Measurements from ENCODE around the gene UBR4.

The UBR4 gene

GRCh38 chr1:19254416-19254815 is 44.4 kb upstream of the UBR4 start:
- H2BK15ac ChIP-seq (replicated peaks; ENCODE audit: low read depth), result no peak overlapping the region
- no peak overlapping the region for H3K23ac ChIP-seq (ENCODE audit: low read length)
- H3K18ac ChIP-seq (ENCODE audit: low read length), result no peak overlapping the region
- no peak overlapping the region for H4K8ac ChIP-seq (ENCODE audit: low read depth, low read length)
- no peak overlapping the region for H2BK120ac ChIP-seq (ENCODE audit: low read depth, low read length)
- no peak overlapping the region for H3K9ac ChIP-seq (ENCODE audit: low read length)
- no peak overlapping the region for H3K56ac ChIP-seq (ENCODE audit: low read length)
- H3K4ac ChIP-seq (ENCODE audit: low read depth, low read length), result no peak overlapping the region
- no peaks in the 10 kb centered on the region for H3K27me3 ChIP-seq (ENCODE audit: insufficient read depth, low read length, poor library complexity)
- H3K79me2 ChIP-seq (ENCODE audit: control insufficient read depth, insufficient read depth, low read length), result peaks cover 59% of the 10 kb centered on the region
- peaks cover 6% of the 10 kb centered on the region for H3K4me1 ChIP-seq (ENCODE audit: control insufficient read depth, low read depth, low read length)
- H4K5ac ChIP-seq (ENCODE audit: low read length), result no peak overlapping the region
- peak; percentile 33 for DNase-seq
- H3K4me3 ChIP-seq (ENCODE audit: low read length), result no peak overlapping the region
- H3K36me3 ChIP-seq (ENCODE audit: control insufficient read depth, insufficient read depth, low read length), result peaks cover 10% of the 10 kb centered on the region
- H3K4me2 ChIP-seq (ENCODE audit: low read length), result no peak overlapping the region
- H2BK5ac ChIP-seq (ENCODE audit: low read length), result no peak overlapping the region
- no peak overlapping the region for H3K27ac ChIP-seq (ENCODE audit: low read depth, low read length)
- H3K79me1 ChIP-seq (ENCODE audit: low read length), result peaks cover 22% of the 10 kb centered on the region
- H2AK5ac ChIP-seq (ENCODE audit: low read length), result no peak overlapping the region

- no CpG with 5 or more reads among the region's 81 CpGs for WGBS (ENCODE audit: extremely low coverage, insufficient coverage, low lambda C conversion rate)
- Histone ChIP-seq H3K56ac (ENCODE audit: low read length) (peak within 1 kb of the TSS; percentile 100), H2BK120ac (ENCODE audit: low read depth, low read length) (peak within 1 kb of the TSS; percentile 85), H2BK15ac (replicated peaks; ENCODE audit: low read depth) (no peak within 1 kb of the TSS), H2BK5ac (ENCODE audit: low read length) (peak within 1 kb of the TSS; percentile 93), H3K79me2 (ENCODE audit: control insufficient read depth, insufficient read depth, low read length) (peaks cover 70% of the 10 kb centered on the region), H3K27me3 (ENCODE audit: insufficient read depth, low read length, poor library complexity) (no peaks in the 10 kb centered on the region), H3K27ac (ENCODE audit: low read depth, low read length) (peak within 1 kb of the TSS; percentile 97), H3K79me1 (ENCODE audit: low read length) (peaks cover 25% of the 10 kb centered on the region), H3K18ac (ENCODE audit: low read length) (peak within 1 kb of the TSS; percentile 63), H2AK5ac (ENCODE audit: low read length) (peak within 1 kb of the TSS; percentile 94), H3K4me2 (ENCODE audit: low read length) (peak within 1 kb of the TSS; percentile 88), H3K23ac (ENCODE audit: low read length) (peak within 1 kb of the TSS; percentile 80), H3K9ac (ENCODE audit: low read length) (peak within 1 kb of the TSS; percentile 95), H3K36me3 (ENCODE audit: control insufficient read depth, insufficient read depth, low read length) (no peaks in the 10 kb centered on the region), H3K4me1 (ENCODE audit: control insufficient read depth, low read depth, low read length) (peaks cover 6% of the 10 kb centered on the region), H4K5ac (ENCODE audit: low read length) (peak within 1 kb of the TSS; percentile 33), H3K4me3 (ENCODE audit: low read length) (peak within 1 kb of the TSS; percentile 100), H3K4ac (ENCODE audit: low read depth, low read length) (peak within 1 kb of the TSS; percentile 39), H4K8ac (ENCODE audit: low read depth, low read length) (no peak within 1 kb of the TSS)
- DNase-seq, result peak; percentile 92
These were observed 41.5 kb upstream of the UBR4 start, which contains the start of the genes EMC1 and MRTO4 for GRCh38 chr1:19251305-19252196. Gene EMC1 (minus strand): TSS chr1:19251524. CDS start chr1:19251509, 15 bp downstream. Gene MRTO4 (plus strand): TSS chr1:19251805. CDS start chr1:19251836, 31 bp downstream.

GRCh38 chr1:19250629-19251304 is 40.7 kb upstream of the UBR4 start:
- no CpG with 5 or more reads among the region's 14 CpGs for WGBS (ENCODE audit: extremely low coverage, insufficient coverage, low lambda C conversion rate)
- Histone ChIP-seq H3K56ac (ENCODE audit: low read length) (peak overlapping the region; percentile 100), H3K4me3 (ENCODE audit: low read length) (peak overlapping the region; percentile 100), H2BK5ac (ENCODE audit: low read length) (no peak overlapping the region), H3K36me3 (ENCODE audit: control insufficient read depth, insufficient read depth, low read length) (no peaks in the 10 kb centered on the region), H3K27ac (ENCODE audit: low read depth, low read length) (no peak overlapping the region), H2BK120ac (ENCODE audit: low read depth, low read length) (no peak overlapping the region), H3K9ac (ENCODE audit: low read length) (peak overlapping the region; percentile 95), H3K4me1 (ENCODE audit: control insufficient read depth, low read depth, low read length) (peaks cover 6% of the 10 kb centered on the region), H4K5ac (ENCODE audit: low read length) (no peak overlapping the region), H3K4ac (ENCODE audit: low read depth, low read length) (peak overlapping the region; percentile 18), H3K23ac (ENCODE audit: low read length) (no peak overlapping the region), H4K8ac (ENCODE audit: low read depth, low read length) (no peak overlapping the region), H3K18ac (ENCODE audit: low read length) (no peak overlapping the region), H2AK5ac (ENCODE audit: low read length) (peak overlapping the region; percentile 82), H2BK15ac (replicated peaks; ENCODE audit: low read depth) (no peak overlapping the region), H3K27me3 (ENCODE audit: insufficient read depth, low read length, poor library complexity) (no peaks in the 10 kb centered on the region), H3K79me2 (ENCODE audit: control insufficient read depth, insufficient read depth, low read length) (peaks cover 68% of the 10 kb centered on the region), H3K79me1 (ENCODE audit: low read length) (peaks cover 22% of the 10 kb centered on the region), H3K4me2 (ENCODE audit: low read length) (peak overlapping the region; percentile 88)
- DNase-seq, result peak; percentile 38

- no peak overlapping the region for H2BK120ac ChIP-seq (ENCODE audit: low read depth, low read length)
- H4K8ac ChIP-seq (ENCODE audit: low read depth, low read length), result no peak overlapping the region
- no peak overlapping the region for H3K4me2 ChIP-seq (ENCODE audit: low read length)
- no peak overlapping the region for H4K5ac ChIP-seq (ENCODE audit: low read length)
- H3K79me1 ChIP-seq (ENCODE audit: low read length), result peaks cover 2% of the 10 kb centered on the region
- no peak overlapping the region for H3K9ac ChIP-seq (ENCODE audit: low read length)
- peaks cover 37% of the 10 kb centered on the region for H3K36me3 ChIP-seq (ENCODE audit: control insufficient read depth, insufficient read depth, low read length)
- H3K79me2 ChIP-seq (ENCODE audit: control insufficient read depth, insufficient read depth, low read length), result no peaks in the 10 kb centered on the region
- no peak overlapping the region for H3K23ac ChIP-seq (ENCODE audit: low read length)
- H3K4me3 ChIP-seq (ENCODE audit: low read length), result no peak overlapping the region
- H3K56ac ChIP-seq (ENCODE audit: low read length), result no peak overlapping the region
- WGBS (ENCODE audit: extremely low coverage, insufficient coverage, low lambda C conversion rate), result no CpG with 5 or more reads among the region's 7 CpGs
- no peak overlapping the region for H2BK15ac ChIP-seq (replicated peaks; ENCODE audit: low read depth)
- DNase-seq, result peak; percentile 39
- no peaks in the 10 kb centered on the region for H3K4me1 ChIP-seq (ENCODE audit: control insufficient read depth, low read depth, low read length)
- H3K18ac ChIP-seq (ENCODE audit: low read length), result no peak overlapping the region
- H2BK5ac ChIP-seq (ENCODE audit: low read length), result no peak overlapping the region
- no peak overlapping the region for H2AK5ac ChIP-seq (ENCODE audit: low read length)
- H3K27me3 ChIP-seq (ENCODE audit: insufficient read depth, low read length, poor library complexity), result no peaks in the 10 kb centered on the region
- no peak overlapping the region for H3K4ac ChIP-seq (ENCODE audit: low read depth, low read length)
- H3K27ac ChIP-seq (ENCODE audit: low read depth, low read length), result no peak overlapping the region
These were observed 30.8 kb upstream of the UBR4 start for GRCh38 chr1:19240673-19241538.

- no peaks in the 10 kb centered on the region for H3K4me1 ChIP-seq (ENCODE audit: control insufficient read depth, low read depth, low read length)
- no peak overlapping the region for H3K4ac ChIP-seq (ENCODE audit: low read depth, low read length)
- no peaks in the 10 kb centered on the region for H3K79me2 ChIP-seq (ENCODE audit: control insufficient read depth, insufficient read depth, low read length)
- H3K18ac ChIP-seq (ENCODE audit: low read length), result no peak overlapping the region
- no peak overlapping the region for H2AK5ac ChIP-seq (ENCODE audit: low read length)
- no peak for DNase-seq
- H2BK15ac ChIP-seq (replicated peaks; ENCODE audit: low read depth), result no peak overlapping the region
- H3K4me2 ChIP-seq (ENCODE audit: low read length), result no peak overlapping the region
- H2BK5ac ChIP-seq (ENCODE audit: low read length), result no peak overlapping the region
- H3K27ac ChIP-seq (ENCODE audit: low read depth, low read length), result no peak overlapping the region
- no peak overlapping the region for H3K9ac ChIP-seq (ENCODE audit: low read length)
- peaks cover 2% of the 10 kb centered on the region for H3K79me1 ChIP-seq (ENCODE audit: low read length)
- H3K27me3 ChIP-seq (ENCODE audit: insufficient read depth, low read length, poor library complexity), result no peaks in the 10 kb centered on the region
- no peak overlapping the region for H2BK120ac ChIP-seq (ENCODE audit: low read depth, low read length)
- peaks cover 39% of the 10 kb centered on the region for H3K36me3 ChIP-seq (ENCODE audit: control insufficient read depth, insufficient read depth, low read length)
- no peak overlapping the region for H3K23ac ChIP-seq (ENCODE audit: low read length)
- no peak overlapping the region for H4K5ac ChIP-seq (ENCODE audit: low read length)
- H4K8ac ChIP-seq (ENCODE audit: low read depth, low read length), result no peak overlapping the region
- no peak overlapping the region for H3K56ac ChIP-seq (ENCODE audit: low read length)
- no CpG with 5 or more reads among the region's 7 CpGs for WGBS (ENCODE audit: extremely low coverage, insufficient coverage, low lambda C conversion rate)
- H3K4me3 ChIP-seq (ENCODE audit: low read length), result no peak overlapping the region
These were observed 29.8 kb upstream of the UBR4 start for GRCh38 chr1:19239876-19240275.

Measured in mesendoderm (in vitro differentiated cells).